Transverse colon (tissue), 3 donors: ENCODE data around the gene CELA3B.

Experiments used
- EP300 ChIP-seq: sonication (generic); formaldehyde crosslinking; IDR thresholded peaks from one replicate; pipeline ENCODE4 v1.6.1; 2017; ENCODE audit warnings: antibody characterized with exemption, low read depth
- TF ChIP-seq, protein P1 (sequence below), 5 experiments: fragments of 200-600 bp in 3 of 5; fragments of 450-650 bp in 2 of 5; sonication (generic) in 3 of 5; IDR thresholded peaks; 1 replicate in 2 of 5; 2 replicates in 3 of 5; pipeline ENCODE4 v1.5.1; 2016 to 2017; ENCODE audit warnings: antibody characterized with exemption in 5 of 5, inconsistent platforms in 3 of 5, mild to moderate bottlenecking in 2 of 5, moderate library complexity in 1 of 5

DNA sequence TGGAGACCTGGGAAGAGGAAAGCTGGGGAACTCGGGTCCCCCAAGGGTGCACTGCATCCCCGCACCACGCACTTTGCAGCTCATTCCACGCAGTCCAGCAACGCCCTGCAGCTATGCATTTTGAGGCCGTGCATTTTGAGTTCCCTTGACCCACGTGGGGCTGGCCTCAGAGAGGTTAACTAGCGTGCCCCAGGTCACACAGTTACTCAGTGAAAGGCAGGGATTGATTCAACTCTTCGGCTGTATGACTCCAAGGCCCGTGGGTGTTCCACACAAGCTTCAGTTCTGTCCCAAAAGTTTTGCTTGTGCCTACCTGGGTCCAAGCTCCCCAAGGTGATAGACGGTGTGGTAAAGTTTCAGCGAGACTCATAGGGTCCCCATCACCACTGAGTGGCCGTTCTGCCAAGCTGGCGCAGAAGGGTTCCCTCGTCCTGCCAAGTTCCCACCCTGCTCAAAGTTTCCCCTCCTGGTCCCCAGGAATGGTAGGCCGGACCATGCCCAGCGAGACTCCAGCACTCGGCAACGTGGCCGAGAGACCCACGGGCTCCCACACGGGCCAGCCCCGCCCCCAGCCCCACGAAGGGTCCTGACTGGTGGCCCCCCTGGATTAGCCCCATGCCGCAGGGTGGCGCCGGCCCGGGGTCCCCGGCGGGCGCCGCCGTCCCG lies 40.3 kb upstream of the CELA3B start:
- TF ChIP-seq, protein P1, sequence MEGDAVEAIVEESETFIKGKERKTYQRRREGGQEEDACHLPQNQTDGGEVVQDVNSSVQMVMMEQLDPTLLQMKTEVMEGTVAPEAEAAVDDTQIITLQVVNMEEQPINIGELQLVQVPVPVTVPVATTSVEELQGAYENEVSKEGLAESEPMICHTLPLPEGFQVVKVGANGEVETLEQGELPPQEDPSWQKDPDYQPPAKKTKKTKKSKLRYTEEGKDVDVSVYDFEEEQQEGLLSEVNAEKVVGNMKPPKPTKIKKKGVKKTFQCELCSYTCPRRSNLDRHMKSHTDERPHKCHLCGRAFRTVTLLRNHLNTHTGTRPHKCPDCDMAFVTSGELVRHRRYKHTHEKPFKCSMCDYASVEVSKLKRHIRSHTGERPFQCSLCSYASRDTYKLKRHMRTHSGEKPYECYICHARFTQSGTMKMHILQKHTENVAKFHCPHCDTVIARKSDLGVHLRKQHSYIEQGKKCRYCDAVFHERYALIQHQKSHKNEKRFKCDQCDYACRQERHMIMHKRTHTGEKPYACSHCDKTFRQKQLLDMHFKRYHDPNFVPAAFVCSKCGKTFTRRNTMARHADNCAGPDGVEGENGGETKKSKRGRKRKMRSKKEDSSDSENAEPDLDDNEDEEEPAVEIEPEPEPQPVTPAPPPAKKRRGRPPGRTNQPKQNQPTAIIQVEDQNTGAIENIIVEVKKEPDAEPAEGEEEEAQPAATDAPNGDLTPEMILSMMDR (IDR thresholded peaks at IDR 0.05), result no peak
- TF ChIP-seq EP300, result no peak
